ENCODE data around the gene SCYGR5. TPM values are rescaled to one million over a fixed set of nuclear protein-coding genes. Genes with fewer than 3 reads are reported as not detected.

SCYGR5 gene
- total RNA-seq, 1 donor from 2014 or later: not detected

DNA sequence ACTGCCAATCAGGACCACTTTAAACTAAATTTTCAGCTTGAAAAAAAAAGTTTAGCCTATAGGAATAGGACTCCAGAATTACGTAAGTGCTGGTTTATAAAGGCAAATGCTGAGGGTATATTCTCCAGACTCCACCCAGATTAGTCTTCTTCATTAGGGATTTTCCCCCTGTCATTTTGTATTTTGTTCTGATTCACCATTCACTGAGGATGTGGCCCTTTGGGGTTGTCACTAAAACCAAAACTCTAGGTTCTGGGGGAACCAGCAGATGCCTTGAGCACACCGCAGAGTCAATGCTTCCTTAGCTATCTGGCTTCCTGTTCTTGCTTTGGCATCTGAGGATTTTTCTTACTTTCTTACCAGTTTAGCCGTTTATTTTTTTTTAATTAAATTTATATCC is 38.8 kb upstream of the SCYGR5 start:
- DNase-seq (ENCODE audit: low spot score): no peak
- H3K27me3 Mint-ChIP-seq (ENCODE audit: unreplicated experiment): no peaks in the 10 kb centered on the region
- TF ChIP-seq, protein P1, sequence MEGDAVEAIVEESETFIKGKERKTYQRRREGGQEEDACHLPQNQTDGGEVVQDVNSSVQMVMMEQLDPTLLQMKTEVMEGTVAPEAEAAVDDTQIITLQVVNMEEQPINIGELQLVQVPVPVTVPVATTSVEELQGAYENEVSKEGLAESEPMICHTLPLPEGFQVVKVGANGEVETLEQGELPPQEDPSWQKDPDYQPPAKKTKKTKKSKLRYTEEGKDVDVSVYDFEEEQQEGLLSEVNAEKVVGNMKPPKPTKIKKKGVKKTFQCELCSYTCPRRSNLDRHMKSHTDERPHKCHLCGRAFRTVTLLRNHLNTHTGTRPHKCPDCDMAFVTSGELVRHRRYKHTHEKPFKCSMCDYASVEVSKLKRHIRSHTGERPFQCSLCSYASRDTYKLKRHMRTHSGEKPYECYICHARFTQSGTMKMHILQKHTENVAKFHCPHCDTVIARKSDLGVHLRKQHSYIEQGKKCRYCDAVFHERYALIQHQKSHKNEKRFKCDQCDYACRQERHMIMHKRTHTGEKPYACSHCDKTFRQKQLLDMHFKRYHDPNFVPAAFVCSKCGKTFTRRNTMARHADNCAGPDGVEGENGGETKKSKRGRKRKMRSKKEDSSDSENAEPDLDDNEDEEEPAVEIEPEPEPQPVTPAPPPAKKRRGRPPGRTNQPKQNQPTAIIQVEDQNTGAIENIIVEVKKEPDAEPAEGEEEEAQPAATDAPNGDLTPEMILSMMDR (IDR thresholded peaks at IDR 0.05; ENCODE audit: unreplicated experiment): no peak
- no peaks in the 10 kb centered on the region for H3K9me3 Mint-ChIP-seq (ENCODE audit: unreplicated experiment)
- no peaks in the 10 kb centered on the region for H3K4me1 Mint-ChIP-seq (ENCODE audit: unreplicated experiment)
- no peaks in the 10 kb centered on the region for H3K36me3 Mint-ChIP-seq (ENCODE audit: low read depth, unreplicated experiment)
- no peak overlapping the region for H3K27ac Mint-ChIP-seq (ENCODE audit: unreplicated experiment)
- H3K4me3 Mint-ChIP-seq (ENCODE audit: unreplicated experiment): no peak overlapping the region

DNA sequence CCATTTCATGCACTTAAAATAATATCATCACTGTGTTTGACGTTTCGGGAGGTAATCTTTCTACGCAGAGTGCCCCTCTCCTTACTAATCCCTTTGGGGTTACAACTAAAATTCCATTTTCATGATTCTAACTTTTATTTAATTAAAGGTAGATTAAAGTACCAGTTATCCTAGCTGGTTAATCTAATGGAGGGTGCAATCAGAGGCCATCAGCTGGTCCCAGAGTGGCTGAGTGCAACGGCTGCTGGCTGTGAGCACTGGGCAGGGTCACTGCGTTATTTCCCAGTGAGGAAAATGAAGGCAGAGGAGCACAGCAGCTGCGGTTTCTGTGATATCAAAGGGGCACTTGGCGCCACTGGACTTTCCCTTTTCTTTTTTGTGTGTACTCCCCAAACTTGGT is 37.2 kb upstream of the SCYGR5 start:
- H3K27ac Mint-ChIP-seq (ENCODE audit: unreplicated experiment): no peak overlapping the region

DNA sequence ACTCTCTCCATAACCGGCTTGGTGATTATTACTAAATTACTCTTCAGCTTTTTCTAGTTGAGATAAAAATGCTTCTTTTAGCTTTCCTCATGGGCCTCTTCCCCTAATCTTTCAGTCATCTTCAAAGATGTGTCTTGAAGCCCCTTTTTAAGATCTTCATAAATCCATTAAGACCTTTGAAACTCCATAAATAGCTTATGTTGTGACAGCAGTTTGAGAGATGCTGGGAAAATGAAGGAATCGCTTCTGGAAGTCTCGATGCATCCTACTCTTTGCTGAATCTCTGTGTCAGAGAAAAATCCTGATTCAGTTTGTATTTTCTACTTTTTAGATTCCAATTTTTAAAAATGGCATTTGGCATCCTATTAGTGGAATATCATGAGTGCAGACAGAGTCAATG is 36.3 kb upstream of the SCYGR5 start:
- TF ChIP-seq, protein P1 (IDR thresholded peaks at IDR 0.05; ENCODE audit: unreplicated experiment): no peak
- Mint-ChIP-seq H3K4me1 (ENCODE audit: unreplicated experiment) (no peaks in the 10 kb centered on the region), H3K27ac (ENCODE audit: unreplicated experiment) (no peak overlapping the region), H3K36me3 (ENCODE audit: low read depth, unreplicated experiment) (no peaks in the 10 kb centered on the region), H3K9me3 (ENCODE audit: unreplicated experiment) (no peaks in the 10 kb centered on the region), H3K27me3 (ENCODE audit: unreplicated experiment) (no peaks in the 10 kb centered on the region), H3K4me3 (ENCODE audit: unreplicated experiment) (no peak overlapping the region)
- no peak for DNase-seq (ENCODE audit: low spot score)

More for the DNA sequence above, 37.2 kb upstream of the SCYGR5 start:
- Mint-ChIP-seq H3K4me1 (ENCODE audit: unreplicated experiment) (no peaks in the 10 kb centered on the region), H3K4me3 (ENCODE audit: unreplicated experiment) (no peak overlapping the region), H3K27me3 (ENCODE audit: unreplicated experiment) (no peaks in the 10 kb centered on the region), H3K9me3 (ENCODE audit: unreplicated experiment) (no peaks in the 10 kb centered on the region), H3K36me3 (ENCODE audit: low read depth, unreplicated experiment) (no peaks in the 10 kb centered on the region)
- DNase-seq (ENCODE audit: low spot score): no peak
- TF ChIP-seq, protein P1 (IDR thresholded peaks at IDR 0.05; ENCODE audit: unreplicated experiment): no peak

DNA sequence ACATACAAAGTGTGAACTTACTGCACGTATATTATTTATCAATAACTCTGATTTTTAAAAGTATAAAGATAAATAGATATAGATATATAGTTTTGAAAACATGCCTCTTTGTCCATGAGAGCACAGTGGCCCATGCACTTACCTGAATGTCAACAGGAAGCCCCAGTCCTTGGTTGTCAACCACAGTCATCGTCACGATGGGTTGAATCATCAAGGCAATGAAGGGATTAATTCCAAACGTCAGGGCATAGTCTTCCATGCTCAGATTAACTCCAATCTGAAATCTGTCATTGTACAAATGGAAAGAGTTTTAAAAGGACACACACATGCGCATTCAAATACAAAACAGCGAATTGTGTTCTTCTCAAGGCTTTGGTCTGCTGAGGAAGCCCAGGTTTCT is 33.8 kb upstream of the SCYGR5 start:
- H3K36me3 Mint-ChIP-seq (ENCODE audit: low read depth, unreplicated experiment): no peaks in the 10 kb centered on the region
- TF ChIP-seq, protein P1 (IDR thresholded peaks at IDR 0.05; ENCODE audit: unreplicated experiment): no peak
- no peak overlapping the region for H3K27ac Mint-ChIP-seq (ENCODE audit: unreplicated experiment)
- DNase-seq (ENCODE audit: low spot score): no peak
- H3K9me3 Mint-ChIP-seq (ENCODE audit: unreplicated experiment): no peaks in the 10 kb centered on the region
- H3K4me3 Mint-ChIP-seq (ENCODE audit: unreplicated experiment): no peak overlapping the region
- no peaks in the 10 kb centered on the region for H3K27me3 Mint-ChIP-seq (ENCODE audit: unreplicated experiment)
- H3K4me1 Mint-ChIP-seq (ENCODE audit: unreplicated experiment): no peaks in the 10 kb centered on the region

DNA sequence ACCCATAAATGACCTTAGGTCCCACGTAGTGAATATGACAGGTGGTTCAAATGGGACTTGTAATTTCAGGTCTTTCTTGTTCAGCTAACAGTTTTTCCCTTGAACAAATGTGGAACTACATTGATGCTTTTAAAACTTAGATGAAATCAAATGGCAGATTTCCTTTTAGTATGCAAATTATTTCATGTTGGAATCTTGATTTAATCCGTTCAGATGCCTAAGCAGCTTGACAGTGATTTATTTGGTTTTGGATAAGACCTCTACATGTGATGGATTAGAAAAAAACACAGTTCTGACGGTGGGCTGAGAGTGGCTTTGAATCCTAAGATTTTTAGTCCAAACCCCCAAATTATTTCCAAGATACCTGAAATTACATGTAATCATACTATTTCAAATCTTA is 32.4 kb upstream of the SCYGR5 start:
- no peaks in the 10 kb centered on the region for H3K9me3 Mint-ChIP-seq (ENCODE audit: unreplicated experiment)
- no peak overlapping the region for H3K4me3 Mint-ChIP-seq (ENCODE audit: unreplicated experiment)
- no peaks in the 10 kb centered on the region for H3K4me1 Mint-ChIP-seq (ENCODE audit: unreplicated experiment)
- no peak overlapping the region for H3K27ac Mint-ChIP-seq (ENCODE audit: unreplicated experiment)
- H3K27me3 Mint-ChIP-seq (ENCODE audit: unreplicated experiment): no peaks in the 10 kb centered on the region
- TF ChIP-seq, protein P1 (IDR thresholded peaks at IDR 0.05; ENCODE audit: unreplicated experiment): no peak
- no peak for DNase-seq (ENCODE audit: low spot score)
- H3K36me3 Mint-ChIP-seq (ENCODE audit: low read depth, unreplicated experiment): no peaks in the 10 kb centered on the region

Measured in endothelial cell (in vitro differentiated cells).